ENCODE measurements around the gene CEACAM19. TPM values are rescaled to one million over a fixed set of nuclear protein-coding genes. Genes with fewer than 3 reads are reported as not detected.
A peak's percentile ranks its signal among the peaks of the same experiment; 100 is the strongest.

CEACAM19 gene
- total and polyA plus RNA-seq, 9 donors = 2.2 to 10.0 (median 5.4) TPM

- Histone ChIP-seq H3K27ac (no peak overlapping the region), H3K4me3 (no peak overlapping the region), H3K36me3 (no peaks in the 10 kb centered on the region), H3K9me3 (no peaks in the 10 kb centered on the region), H3K4me1 (ENCODE audit: insufficient read depth) (peaks cover 4% of the 10 kb centered on the region), H3K27me3 (no peaks in the 10 kb centered on the region)
- 67 to 89% (median 70%) methylated on average over 3 of the region's 3 CpGs for WGBS, 3 donors
- TF ChIP-seq EP300 (IDR thresholded peaks at IDR 0.05) (no peak), POLR2A (IDR thresholded peaks at IDR 0.05) (no peak)
- TF ChIP-seq, protein P1, sequence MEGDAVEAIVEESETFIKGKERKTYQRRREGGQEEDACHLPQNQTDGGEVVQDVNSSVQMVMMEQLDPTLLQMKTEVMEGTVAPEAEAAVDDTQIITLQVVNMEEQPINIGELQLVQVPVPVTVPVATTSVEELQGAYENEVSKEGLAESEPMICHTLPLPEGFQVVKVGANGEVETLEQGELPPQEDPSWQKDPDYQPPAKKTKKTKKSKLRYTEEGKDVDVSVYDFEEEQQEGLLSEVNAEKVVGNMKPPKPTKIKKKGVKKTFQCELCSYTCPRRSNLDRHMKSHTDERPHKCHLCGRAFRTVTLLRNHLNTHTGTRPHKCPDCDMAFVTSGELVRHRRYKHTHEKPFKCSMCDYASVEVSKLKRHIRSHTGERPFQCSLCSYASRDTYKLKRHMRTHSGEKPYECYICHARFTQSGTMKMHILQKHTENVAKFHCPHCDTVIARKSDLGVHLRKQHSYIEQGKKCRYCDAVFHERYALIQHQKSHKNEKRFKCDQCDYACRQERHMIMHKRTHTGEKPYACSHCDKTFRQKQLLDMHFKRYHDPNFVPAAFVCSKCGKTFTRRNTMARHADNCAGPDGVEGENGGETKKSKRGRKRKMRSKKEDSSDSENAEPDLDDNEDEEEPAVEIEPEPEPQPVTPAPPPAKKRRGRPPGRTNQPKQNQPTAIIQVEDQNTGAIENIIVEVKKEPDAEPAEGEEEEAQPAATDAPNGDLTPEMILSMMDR (IDR thresholded peaks at IDR 0.05) = no peak
- no peak for DNase-seq
- intact Hi-C loops (cut with DNase I) = no loop called here
Measured at GRCh38 chr19:44640518-44640917, 30.8 kb upstream of the CEACAM19 start.

DNA sequence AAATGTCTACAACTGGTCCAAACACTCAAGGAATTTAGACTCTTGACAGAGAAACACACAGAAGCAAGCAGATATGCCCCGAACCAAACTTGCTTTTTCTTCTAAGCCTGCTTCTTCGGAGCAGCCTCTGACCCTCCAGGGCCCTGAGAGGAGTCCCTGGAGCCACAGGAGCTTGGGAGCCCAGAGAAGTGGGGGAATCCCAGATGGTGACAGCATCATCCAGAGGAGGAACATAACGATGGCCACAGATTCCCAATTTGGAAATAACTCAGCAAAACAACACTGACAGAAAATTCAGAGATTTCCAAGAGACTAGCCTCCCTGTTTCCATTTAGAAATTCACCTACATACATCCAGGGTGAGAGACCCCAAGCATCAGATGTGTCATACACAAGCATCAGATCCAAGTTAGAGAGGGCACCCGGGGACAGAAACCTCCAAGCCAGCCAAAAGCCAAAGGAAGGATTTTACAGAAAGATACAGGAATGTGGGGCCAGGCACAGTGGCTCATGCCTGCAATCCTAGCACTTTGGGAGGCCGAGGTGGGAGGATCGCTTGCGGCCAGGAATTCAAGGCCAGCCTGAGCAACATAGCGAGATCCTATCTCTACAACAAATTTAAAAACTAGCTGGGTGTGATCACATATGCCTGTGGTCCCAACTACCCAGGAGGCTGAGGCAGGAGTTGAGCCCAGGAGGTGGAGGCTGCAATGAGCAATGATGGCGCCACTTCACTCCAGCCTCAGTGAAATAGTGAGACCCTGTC, 29.6 kb upstream of the CEACAM19 start:
- WGBS, 3 donors = 85 to 89% (median 88%) methylated on average over 9 of the region's 9 CpGs
- DNase-seq = no peak
- H3K4me3 ChIP-seq = no peak overlapping the region
- no peak for TF ChIP-seq POLR2A (IDR thresholded peaks at IDR 0.05)
- TF ChIP-seq, protein P1 (IDR thresholded peaks at IDR 0.05) = no peak
- TF ChIP-seq EP300 (IDR thresholded peaks at IDR 0.05) = no peak
- H3K36me3 ChIP-seq = no peaks in the 10 kb centered on the region
- intact Hi-C loops (cut with DNase I) = no loop called here
- H3K9me3 ChIP-seq = no peaks in the 10 kb centered on the region
- no peaks in the 10 kb centered on the region for H3K4me1 ChIP-seq (ENCODE audit: insufficient read depth)
- H3K27ac ChIP-seq = no peak overlapping the region
- H3K27me3 ChIP-seq = no peaks in the 10 kb centered on the region

DNA sequence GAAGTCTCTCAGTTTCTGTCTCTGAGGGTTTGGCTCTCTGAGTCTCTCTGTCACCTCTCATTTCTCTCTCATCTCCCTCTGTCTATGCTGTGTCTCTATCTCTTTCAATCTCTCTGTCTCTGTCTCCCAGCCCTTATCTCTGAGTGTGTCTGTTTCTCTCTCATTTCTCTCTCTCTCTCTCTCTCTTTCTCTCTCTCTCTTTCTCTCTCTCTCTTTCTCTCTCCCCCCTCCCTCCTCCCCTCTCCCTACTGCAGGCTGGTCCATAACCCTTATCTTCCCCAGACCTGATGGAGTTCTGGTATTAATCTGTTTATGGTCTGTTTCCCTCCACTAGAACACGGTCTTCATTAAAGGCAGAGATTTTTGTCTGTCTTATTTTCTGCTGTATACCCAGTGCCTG, 28.9 kb upstream of the CEACAM19 start:
- Histone ChIP-seq H3K4me1 (ENCODE audit: insufficient read depth) (no peaks in the 10 kb centered on the region), H3K36me3 (no peaks in the 10 kb centered on the region), H3K9me3 (no peaks in the 10 kb centered on the region), H3K27ac (no peak overlapping the region), H3K4me3 (no peak overlapping the region), H3K27me3 (no peaks in the 10 kb centered on the region)
- 39 to 56% (median 41%) methylated on average over 1 of the region's 1 CpG for WGBS, 3 donors
- TF ChIP-seq POLR2A (IDR thresholded peaks at IDR 0.05) (no peak), EP300 (IDR thresholded peaks at IDR 0.05) (no peak)
- TF ChIP-seq, protein P1 (IDR thresholded peaks at IDR 0.05) = no peak
- DNase-seq = no peak
- intact Hi-C loops (cut with DNase I) = no loop called here

GRCh38 chr19:44643605-44644401, 27.5 kb upstream of the CEACAM19 start, which contains the start of gene PVR:
TSS of gene PVR (plus strand) at chr19:44643910. CDS start at chr19:44644097, 187 bp downstream.
- peak within 1 kb of the TSS; percentile 93 for H3K4me3 ChIP-seq
- H3K36me3 ChIP-seq = no peaks in the 10 kb centered on the region
- TF ChIP-seq POLR2A (IDR thresholded peaks at IDR 0.05) (peak; percentile 66), EP300 (IDR thresholded peaks at IDR 0.05) (no peak)
- intact Hi-C loops (cut with DNase I) = no loop called here
- no peaks in the 10 kb centered on the region for H3K27me3 ChIP-seq
- H3K4me1 ChIP-seq (ENCODE audit: insufficient read depth) = peaks cover 5% of the 10 kb centered on the region
- no peaks in the 10 kb centered on the region for H3K9me3 ChIP-seq
- WGBS, 3 donors = 0 to 1% (median 1%) methylated on average over 47 to 70 of the region's 70 CpGs
- peak within 1 kb of the TSS; percentile 77 to 84 for H3K27ac ChIP-seq
- DNase-seq = peak; percentile 71 to 81 (median 76)

All from ovary (tissue), 9 donors.